Measurements from ENCODE around the gene HBB.

The HBB gene

GRCh38 chr11:5231111-5231510, 4.2 kb upstream of the HBB start:
- no peaks in the 10 kb centered on the region for H3K27me3 ChIP-seq (ENCODE audit: control insufficient read depth in 1 of 2, insufficient read depth in 1 of 2, low read length in 2 of 2)
- no peak for DNase-seq
- H2BK15ac ChIP-seq (ENCODE audit: low read depth, poor library complexity, severe bottlenecking), result no peak overlapping the region
- no peak overlapping the region for H4K91ac ChIP-seq (ENCODE audit: low read length)
- no peak overlapping the region for H3K4me3 ChIP-seq (ENCODE audit: insufficient read depth in 1 of 2, low read depth in 1 of 2, low read length in 2 of 2)
- no peak overlapping the region for H3K14ac ChIP-seq (ENCODE audit: low read length in 2 of 2)
- H3K18ac ChIP-seq (ENCODE audit: low read depth in 1 of 2, low read length in 2 of 2), result no peak overlapping the region
- no peaks in the 10 kb centered on the region for H3K9me3 ChIP-seq (ENCODE audit: control insufficient read depth, low read length)
- WGBS, result 89% methylated on average over 1 of the region's 2 CpGs
- no peak overlapping the region for H3K9ac ChIP-seq (ENCODE audit: low read length)
- H3K36me3 ChIP-seq (ENCODE audit: control insufficient read depth in 1 of 2, insufficient read depth in 2 of 2, low read depth in 1 of 2, low read length in 2 of 2), result no peaks in the 10 kb centered on the region
- H3K4me2 ChIP-seq (ENCODE audit: low read length, poor library complexity, severe bottlenecking), result no peak overlapping the region
- no peak overlapping the region for H3K23ac ChIP-seq (ENCODE audit: low read length in 2 of 2)
- no peak overlapping the region for H3K4ac ChIP-seq (ENCODE audit: low read depth in 1 of 2, low read length in 2 of 2)
- peaks cover 2% of the 10 kb centered on the region for H3K4me1 ChIP-seq (ENCODE audit: control insufficient read depth, insufficient read depth, low read depth, low read length)
- no peak overlapping the region for H2AK5ac ChIP-seq (ENCODE audit: low read length, severe bottlenecking)
- H3K79me1 ChIP-seq (replicated peaks; ENCODE audit: low read length, poor library complexity, severe bottlenecking), result no peaks in the 10 kb centered on the region
- no peak overlapping the region for H2BK12ac ChIP-seq (ENCODE audit: low read length in 2 of 2)
- no peak overlapping the region for H4K8ac ChIP-seq (ENCODE audit: low read length)
- H3K27ac ChIP-seq (ENCODE audit: low read length, poor library complexity, severe bottlenecking), result no peak overlapping the region
- no peak overlapping the region for H2AFZ ChIP-seq (ENCODE audit: low read depth, low read length)
- H2BK5ac ChIP-seq (ENCODE audit: low read depth, low read length, poor library complexity, severe bottlenecking), result no peak overlapping the region
- no peak overlapping the region for H2BK120ac ChIP-seq (ENCODE audit: low read depth, low read length)

GRCh38 chr11:5230266-5230665, 3.4 kb upstream of the HBB start:
- Histone ChIP-seq H3K4me1 (ENCODE audit: control insufficient read depth, insufficient read depth, low read depth, low read length) (peaks cover 2% of the 10 kb centered on the region), H2BK15ac (ENCODE audit: low read depth, poor library complexity, severe bottlenecking) (no peak overlapping the region), H3K18ac (ENCODE audit: low read depth in 1 of 2, low read length in 2 of 2) (no peak overlapping the region), H3K9ac (ENCODE audit: low read length) (no peak overlapping the region), H3K9me3 (ENCODE audit: control insufficient read depth, low read length) (no peaks in the 10 kb centered on the region), H2AK5ac (ENCODE audit: low read length, severe bottlenecking) (no peak overlapping the region), H4K91ac (ENCODE audit: low read length) (no peak overlapping the region), H3K4me2 (ENCODE audit: low read length, poor library complexity, severe bottlenecking) (no peak overlapping the region), H2BK120ac (ENCODE audit: low read depth, low read length) (no peak overlapping the region), H4K8ac (ENCODE audit: low read length) (no peak overlapping the region), H2BK5ac (ENCODE audit: low read depth, low read length, poor library complexity, severe bottlenecking) (no peak overlapping the region), H2BK12ac (ENCODE audit: low read length in 2 of 2) (no peak overlapping the region), H3K79me1 (replicated peaks; ENCODE audit: low read length, poor library complexity, severe bottlenecking) (no peaks in the 10 kb centered on the region), H3K36me3 (ENCODE audit: control insufficient read depth in 1 of 2, insufficient read depth in 2 of 2, low read depth in 1 of 2, low read length in 2 of 2) (no peaks in the 10 kb centered on the region), H3K23ac (ENCODE audit: low read length in 2 of 2) (no peak overlapping the region), H3K4me3 (ENCODE audit: insufficient read depth in 1 of 2, low read depth in 1 of 2, low read length in 2 of 2) (no peak overlapping the region), H2AFZ (ENCODE audit: low read depth, low read length) (no peak overlapping the region), H3K4ac (ENCODE audit: low read depth in 1 of 2, low read length in 2 of 2) (no peak overlapping the region), H3K14ac (ENCODE audit: low read length in 2 of 2) (no peak overlapping the region), H3K27ac (ENCODE audit: low read length, poor library complexity, severe bottlenecking) (no peak overlapping the region), H3K27me3 (ENCODE audit: control insufficient read depth in 1 of 2, insufficient read depth in 1 of 2, low read length in 2 of 2) (no peaks in the 10 kb centered on the region)
- WGBS, result 100% methylated on average over 1 of the region's 1 CpG
- DNase-seq, result no peak

- WGBS, result no CpG with 5 or more reads among the region's 2 CpGs
Observed at GRCh38 chr11:5229796-5230195, 2.9 kb upstream of the HBB start.

GRCh38 chr11:5229356-5229755, 2.5 kb upstream of the HBB start:
- Histone ChIP-seq H2BK12ac (ENCODE audit: low read length in 2 of 2) (no peak overlapping the region), H4K8ac (ENCODE audit: low read length) (no peak overlapping the region), H3K23ac (ENCODE audit: low read length in 2 of 2) (no peak overlapping the region), H3K4ac (ENCODE audit: low read depth in 1 of 2, low read length in 2 of 2) (no peak overlapping the region), H4K91ac (ENCODE audit: low read length) (no peak overlapping the region), H3K27ac (ENCODE audit: low read length, poor library complexity, severe bottlenecking) (no peak overlapping the region), H3K27me3 (ENCODE audit: control insufficient read depth in 1 of 2, insufficient read depth in 1 of 2, low read length in 2 of 2) (no peaks in the 10 kb centered on the region), H2BK15ac (ENCODE audit: low read depth, poor library complexity, severe bottlenecking) (no peak overlapping the region), H3K9me3 (ENCODE audit: control insufficient read depth, low read length) (no peaks in the 10 kb centered on the region), H3K14ac (ENCODE audit: low read length in 2 of 2) (no peak overlapping the region), H2AK5ac (ENCODE audit: low read length, severe bottlenecking) (no peak overlapping the region), H3K4me3 (ENCODE audit: insufficient read depth in 1 of 2, low read depth in 1 of 2, low read length in 2 of 2) (no peak overlapping the region), H3K79me1 (replicated peaks; ENCODE audit: low read length, poor library complexity, severe bottlenecking) (no peaks in the 10 kb centered on the region), H2BK120ac (ENCODE audit: low read depth, low read length) (no peak overlapping the region), H2BK5ac (ENCODE audit: low read depth, low read length, poor library complexity, severe bottlenecking) (no peak overlapping the region), H3K18ac (ENCODE audit: low read depth in 1 of 2, low read length in 2 of 2) (no peak overlapping the region), H2AFZ (ENCODE audit: low read depth, low read length) (no peak overlapping the region), H3K36me3 (ENCODE audit: control insufficient read depth in 1 of 2, insufficient read depth in 2 of 2, low read depth in 1 of 2, low read length in 2 of 2) (no peaks in the 10 kb centered on the region), H3K4me2 (ENCODE audit: low read length, poor library complexity, severe bottlenecking) (no peak overlapping the region), H3K4me1 (ENCODE audit: control insufficient read depth, insufficient read depth, low read depth, low read length) (peaks cover 2% of the 10 kb centered on the region), H3K9ac (ENCODE audit: low read length) (no peak overlapping the region)
- no CpG with 5 or more reads among the region's 1 CpG for WGBS
- DNase-seq, result no peak

More at GRCh38 chr11:5229796-5230195, 2.9 kb upstream of the HBB start:
- Histone ChIP-seq H3K27me3 (ENCODE audit: control insufficient read depth in 1 of 2, insufficient read depth in 1 of 2, low read length in 2 of 2) (no peaks in the 10 kb centered on the region), H3K27ac (ENCODE audit: low read length, poor library complexity, severe bottlenecking) (no peak overlapping the region), H3K4me2 (ENCODE audit: low read length, poor library complexity, severe bottlenecking) (no peak overlapping the region), H3K9ac (ENCODE audit: low read length) (no peak overlapping the region), H3K18ac (ENCODE audit: low read depth in 1 of 2, low read length in 2 of 2) (no peak overlapping the region), H3K4me1 (ENCODE audit: control insufficient read depth, insufficient read depth, low read depth, low read length) (peaks cover 2% of the 10 kb centered on the region), H2BK15ac (ENCODE audit: low read depth, poor library complexity, severe bottlenecking) (no peak overlapping the region), H4K8ac (ENCODE audit: low read length) (no peak overlapping the region), H3K4me3 (ENCODE audit: insufficient read depth in 1 of 2, low read depth in 1 of 2, low read length in 2 of 2) (no peak overlapping the region), H2AFZ (ENCODE audit: low read depth, low read length) (no peak overlapping the region), H2BK120ac (ENCODE audit: low read depth, low read length) (no peak overlapping the region), H4K91ac (ENCODE audit: low read length) (no peak overlapping the region), H3K14ac (ENCODE audit: low read length in 2 of 2) (no peak overlapping the region), H3K79me1 (replicated peaks; ENCODE audit: low read length, poor library complexity, severe bottlenecking) (no peaks in the 10 kb centered on the region), H3K9me3 (ENCODE audit: control insufficient read depth, low read length) (no peaks in the 10 kb centered on the region), H2BK12ac (ENCODE audit: low read length in 2 of 2) (no peak overlapping the region), H3K23ac (ENCODE audit: low read length in 2 of 2) (no peak overlapping the region), H3K4ac (ENCODE audit: low read depth in 1 of 2, low read length in 2 of 2) (no peak overlapping the region), H3K36me3 (ENCODE audit: control insufficient read depth in 1 of 2, insufficient read depth in 2 of 2, low read depth in 1 of 2, low read length in 2 of 2) (no peaks in the 10 kb centered on the region), H2BK5ac (ENCODE audit: low read depth, low read length, poor library complexity, severe bottlenecking) (no peak overlapping the region), H2AK5ac (ENCODE audit: low read length, severe bottlenecking) (no peak overlapping the region)
- DNase-seq, result no peak

Data from mesenchymal stem cell (in vitro differentiated cells and primary cell).